AG04450 (cell line): ENCODE data around the gene OR10V1. TPM values are rescaled to one million over a fixed set of nuclear protein-coding genes. Genes with fewer than 3 reads are reported as not detected.

Source experiments
- CTCF ChIA-PET: fragments of 300-600, 350-600 bp; formaldehyde crosslinking; extraction: SDS; loops from one replicate; lab custom pipeline; 2022; ENCODE audit warnings: antibody characterized with exemption, inconsistent platforms; lab: Charles Lee
- POLR2A ChIA-PET: fragments of 350-600 bp; formaldehyde crosslinking; extraction: SDS; loops from one replicate; lab custom pipeline; 2021; ENCODE audit warnings: antibody characterized with exemption, inconsistent platforms; lab: Yijun Ruan, JAX
- DNase-seq: peaks from one replicate; pipeline ENCODE4 v3.0.0-alpha.2; 2011; ENCODE audit warnings: low read depth, low spot score
- H3K27ac ChIP-seq: one replicate; pipeline ENCODE4 v1.5.1; 2012; ENCODE audit warnings: low read depth, low read length, control low read depth
- H3K27me3 ChIP-seq: one replicate; pipeline ENCODE4 v1.6.0; 2012; ENCODE audit warnings: low read length; ENCODE audit not compliant: control insufficient read depth, insufficient read depth
- H3K4me3 ChIP-seq: 2 replicates; pipeline ENCODE4 v1.5.1; 2011; ENCODE audit warnings: mild to moderate bottlenecking, low read depth, low read length, control low read depth
- H3K9me3 ChIP-seq: 2 replicates; pipeline ENCODE4 v1.5.1; 2012; ENCODE audit warnings: low read length; ENCODE audit not compliant: control insufficient read depth, insufficient read depth
- polyA minus RNA-seq: library from RNA; depleted of rRNA, polyadenylated mRNA; stranded (reverse); fragments of >200 nt; gene quantifications from 2 replicates; pipeline ENCODE4 v1.2.3, GENCODE V29; 2011; rRNA and poly(A)+ RNA removed
- polyA plus RNA-seq: library from polyadenylated mRNA; depleted of rRNA; stranded (reverse); fragments of >200 nt; gene quantifications from 2 replicates; pipeline ENCODE4 v1.2.3, GENCODE V29; 2011; rRNA removed
- TF ChIP-seq, protein P1 (sequence below): IDR thresholded peaks from 2 replicates; pipeline ENCODE4 v1.5.1; 2011; ENCODE audit warnings: low read depth, low read length, control low read depth, inconsistent platforms

Gene OR10V1, protein sequence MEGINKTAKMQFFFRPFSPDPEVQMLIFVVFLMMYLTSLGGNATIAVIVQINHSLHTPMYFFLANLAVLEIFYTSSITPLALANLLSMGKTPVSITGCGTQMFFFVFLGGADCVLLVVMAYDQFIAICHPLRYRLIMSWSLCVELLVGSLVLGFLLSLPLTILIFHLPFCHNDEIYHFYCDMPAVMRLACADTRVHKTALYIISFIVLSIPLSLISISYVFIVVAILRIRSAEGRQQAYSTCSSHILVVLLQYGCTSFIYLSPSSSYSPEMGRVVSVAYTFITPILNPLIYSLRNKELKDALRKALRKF
- polyA plus RNA-seq (not detected in 2 replicates), polyA minus RNA-seq (not detected in 2 replicates)

DNA sequence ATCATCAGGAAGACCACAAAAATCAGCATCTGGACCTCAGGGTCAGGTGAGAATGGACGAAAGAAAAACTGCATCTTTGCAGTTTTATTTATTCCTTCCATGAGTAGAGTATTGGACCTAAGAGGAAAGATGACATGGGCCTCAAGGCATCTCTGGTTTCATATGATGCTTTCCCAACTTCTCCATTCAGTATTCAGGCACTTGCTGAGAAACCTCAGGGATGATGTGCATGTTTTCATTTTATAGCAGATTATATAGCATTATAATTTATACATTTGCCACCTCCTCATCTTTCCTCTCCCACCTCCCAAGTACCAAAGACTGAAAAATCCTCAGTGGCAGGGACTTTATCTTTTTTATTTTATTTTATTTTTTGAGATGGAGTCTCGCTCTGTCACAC is at the start of gene OR10V1:
OR10V1 (minus strand) TSS at position 101 of the 400 bp plus-strand sequence; CDS start at position 101, 0 bp downstream.
- DNase-seq: no peak
- CTCF ChIA-PET: no interaction called here
- POLR2A ChIA-PET: no interaction called here
- Histone ChIP-seq H3K4me3 (no peak within 1 kb of the TSS), H3K9me3 (no peaks in the 10 kb centered on the region), H3K27me3 (peaks cover 2% of the 10 kb centered on the region), H3K27ac (no peak within 1 kb of the TSS)
- TF ChIP-seq, protein P1, sequence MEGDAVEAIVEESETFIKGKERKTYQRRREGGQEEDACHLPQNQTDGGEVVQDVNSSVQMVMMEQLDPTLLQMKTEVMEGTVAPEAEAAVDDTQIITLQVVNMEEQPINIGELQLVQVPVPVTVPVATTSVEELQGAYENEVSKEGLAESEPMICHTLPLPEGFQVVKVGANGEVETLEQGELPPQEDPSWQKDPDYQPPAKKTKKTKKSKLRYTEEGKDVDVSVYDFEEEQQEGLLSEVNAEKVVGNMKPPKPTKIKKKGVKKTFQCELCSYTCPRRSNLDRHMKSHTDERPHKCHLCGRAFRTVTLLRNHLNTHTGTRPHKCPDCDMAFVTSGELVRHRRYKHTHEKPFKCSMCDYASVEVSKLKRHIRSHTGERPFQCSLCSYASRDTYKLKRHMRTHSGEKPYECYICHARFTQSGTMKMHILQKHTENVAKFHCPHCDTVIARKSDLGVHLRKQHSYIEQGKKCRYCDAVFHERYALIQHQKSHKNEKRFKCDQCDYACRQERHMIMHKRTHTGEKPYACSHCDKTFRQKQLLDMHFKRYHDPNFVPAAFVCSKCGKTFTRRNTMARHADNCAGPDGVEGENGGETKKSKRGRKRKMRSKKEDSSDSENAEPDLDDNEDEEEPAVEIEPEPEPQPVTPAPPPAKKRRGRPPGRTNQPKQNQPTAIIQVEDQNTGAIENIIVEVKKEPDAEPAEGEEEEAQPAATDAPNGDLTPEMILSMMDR: no peak

- Histone ChIP-seq H3K4me3 (no peak overlapping the region), H3K9me3 (no peaks in the 10 kb centered on the region), H3K27me3 (no peaks in the 10 kb centered on the region), H3K27ac (no peak overlapping the region)
- POLR2A ChIA-PET: no interaction called here
- CTCF ChIA-PET: no interaction called here
- no peak for DNase-seq
- TF ChIP-seq, protein P1: no peak
These were observed 48.3 kb upstream of the OR10V1 start for GRCh38 chr11:59761993-59762392.

- no peak for DNase-seq
- ChIA-PET CTCF (no interaction called here), POLR2A (no interaction called here)
- H3K9me3 ChIP-seq: no peaks in the 10 kb centered on the region
- H3K27ac ChIP-seq: no peak overlapping the region
- TF ChIP-seq, protein P1: no peak
- no peaks in the 10 kb centered on the region for H3K27me3 ChIP-seq
- H3K4me3 ChIP-seq: no peak overlapping the region
These were observed 47.1 kb upstream of the OR10V1 start for GRCh38 chr11:59760771-59761170.

- TF ChIP-seq, protein P1: no peak
- H3K9me3 ChIP-seq: no peaks in the 10 kb centered on the region; the same call in 1 of the 2 replicates
- POLR2A ChIA-PET: no interaction called here
- H3K4me3 ChIP-seq: no peak overlapping the region
- CTCF ChIA-PET: interaction anchor here (0.8 to 1.3 kb wide), 2 partner anchors 18 to 42 kb away, joined by 3 read pairs; no protein-coding TSS in a partner anchor
- DNase-seq: no peak
- no peaks in the 10 kb centered on the region for H3K27me3 ChIP-seq
- H3K27ac ChIP-seq: no peak overlapping the region
These were observed 46.3 kb upstream of the OR10V1 start for GRCh38 chr11:59759900-59760299.

DNA sequence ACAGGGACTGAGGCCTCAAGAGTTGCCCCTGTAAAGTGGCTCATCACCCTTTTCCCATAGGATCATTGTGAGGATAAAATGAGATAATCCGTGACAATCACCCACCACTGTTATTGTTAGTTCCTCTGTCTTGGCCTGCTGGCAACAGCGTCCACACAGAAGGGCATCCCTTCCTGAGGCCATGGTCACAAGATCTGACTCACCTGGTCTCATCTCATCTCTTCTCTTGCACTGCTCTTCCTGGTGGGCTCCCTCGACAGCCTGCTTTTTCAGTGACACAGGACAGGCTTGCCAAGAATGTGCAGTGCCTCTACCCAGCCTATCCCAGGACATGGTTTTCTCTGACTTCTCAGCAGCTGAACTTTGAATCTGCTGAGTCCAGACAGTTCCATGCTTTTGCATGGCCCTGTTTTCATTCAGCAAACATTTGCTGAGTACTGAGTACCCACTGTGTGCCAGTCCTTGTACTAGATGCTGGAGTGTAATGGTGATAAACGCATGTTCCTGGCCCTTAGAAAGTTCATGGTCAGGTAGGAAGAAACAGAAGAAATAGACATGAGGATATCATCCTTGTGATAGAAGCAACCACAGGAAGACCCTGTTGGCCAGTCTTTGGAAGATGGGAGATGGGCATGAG is 44.9 kb upstream of the OR10V1 start:
- ChIA-PET CTCF (no interaction called here), POLR2A (no interaction called here)
- Histone ChIP-seq H3K27me3 (no peaks in the 10 kb centered on the region), H3K9me3 (no peaks in the 10 kb centered on the region; the same call in 1 of the 2 replicates), H3K27ac (no peak overlapping the region), H3K4me3 (no peak overlapping the region)
- TF ChIP-seq, protein P1: no peak
- DNase-seq: no peak
